KOPT-K1 (cell line): ENCODE data around the gene CMTM5.

Experiments used
- H3K27ac ChIP-seq: fragments of 200-600 bp; sonication (generic); 2 replicates; pipeline ENCODE4 v1.5.1; 2016; ENCODE audit warnings: antibody characterized with exemption, mild to moderate bottlenecking, low read depth, low read length; ENCODE audit not compliant: poor library complexity, severe bottlenecking
- H3K36me3 ChIP-seq: fragments of 200-600 bp; sonication (generic); 2 replicates; pipeline ENCODE4 v1.5.1; 2017; ENCODE audit warnings: antibody characterized with exemption, mild to moderate bottlenecking, low read length, moderate library complexity; ENCODE audit not compliant: insufficient read depth
- H3K9me3 ChIP-seq: fragments of 200-600 bp; sonication (generic); 2 replicates; pipeline ENCODE4 v1.5.1; 2017; ENCODE audit warnings: antibody characterized with exemption, low read length, mild to moderate bottlenecking; ENCODE audit not compliant: insufficient read depth, poor library complexity, severe bottlenecking

Gene CMTM5

GRCh38 chr14:23364164-23365035, 12.4 kb upstream of the CMTM5 start:
- Histone ChIP-seq H3K27ac (no peak overlapping the region), H3K36me3 (no peaks in the 10 kb centered on the region), H3K9me3 (no peaks in the 10 kb centered on the region)

- H3K27ac ChIP-seq: no peak within 1 kb of the TSS
- H3K36me3 ChIP-seq: no peaks in the 10 kb centered on the region
- H3K9me3 ChIP-seq: no peaks in the 10 kb centered on the region
Measured at GRCh38 chr14:23365036-23365731, 11.7 kb upstream of the CMTM5 start, which contains the start of gene EFS. TSS of gene EFS (minus strand) at chr14:23365172. CDS start at chr14:23365025, 147 bp downstream.

DNA sequence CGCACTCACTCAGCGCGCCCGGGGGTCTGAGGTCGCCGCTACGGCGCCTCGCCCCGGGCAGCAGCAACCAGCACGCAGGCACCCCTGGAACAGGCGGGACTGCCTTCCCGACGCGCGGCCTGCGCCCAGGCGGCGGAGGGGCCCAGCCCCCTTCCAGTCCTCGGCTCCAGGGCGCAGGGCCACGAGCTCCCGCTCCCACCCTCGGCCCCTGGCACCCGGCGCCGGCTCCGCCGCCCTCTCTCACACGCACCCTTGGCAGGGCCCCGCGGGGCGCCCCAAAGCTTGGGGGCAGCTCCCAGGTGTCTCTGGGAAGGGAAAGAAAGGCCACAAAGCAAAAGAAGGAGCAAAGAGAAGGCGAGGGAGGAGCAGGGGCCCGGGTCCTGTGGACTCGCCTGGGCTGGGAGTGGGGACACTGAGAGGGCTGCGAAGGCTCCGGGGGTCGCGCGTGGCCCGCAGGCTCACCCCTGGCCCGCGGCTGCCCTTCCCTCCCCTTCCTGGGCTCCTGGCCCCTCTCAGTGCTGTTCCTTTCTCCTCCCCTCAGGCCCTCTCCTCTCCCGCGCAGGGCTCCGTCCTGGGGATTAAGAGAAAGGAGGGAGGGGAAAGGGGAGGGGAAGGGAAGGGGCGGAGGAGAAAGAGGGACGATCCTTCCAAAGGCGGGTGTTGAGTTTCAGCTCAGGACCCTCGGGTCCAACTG, 11.0 kb upstream of the CMTM5 start:
- Histone ChIP-seq H3K36me3 (no peaks in the 10 kb centered on the region), H3K9me3 (no peaks in the 10 kb centered on the region), H3K27ac (no peak overlapping the region)

DNA sequence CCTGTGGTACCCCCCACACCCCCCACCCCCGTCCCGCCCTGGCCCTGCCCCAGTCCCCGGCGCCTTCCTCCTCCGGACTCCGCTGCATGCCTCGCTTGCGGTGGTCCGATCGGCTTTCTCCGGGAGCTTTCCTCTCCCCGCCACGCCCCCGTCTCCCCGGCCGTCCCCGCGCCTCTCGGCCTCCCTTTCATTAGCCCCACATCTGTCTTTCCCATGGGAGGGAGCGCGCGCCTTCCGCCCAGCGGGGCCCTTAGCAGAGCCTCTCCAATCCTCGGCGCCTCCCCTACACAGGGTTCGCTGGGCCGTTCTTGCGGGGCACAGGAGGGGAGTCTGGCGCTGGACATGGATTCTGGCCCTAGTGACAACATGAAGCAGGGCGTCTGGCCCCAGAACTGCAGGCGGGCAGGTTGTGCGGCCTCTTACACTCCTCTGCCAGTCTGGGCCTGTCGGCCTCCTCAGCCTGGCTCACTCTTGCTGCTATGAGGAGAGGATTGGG, 10.4 kb upstream of the CMTM5 start:
- Histone ChIP-seq H3K27ac (no peak overlapping the region), H3K36me3 (no peaks in the 10 kb centered on the region), H3K9me3 (no peaks in the 10 kb centered on the region)

DNA sequence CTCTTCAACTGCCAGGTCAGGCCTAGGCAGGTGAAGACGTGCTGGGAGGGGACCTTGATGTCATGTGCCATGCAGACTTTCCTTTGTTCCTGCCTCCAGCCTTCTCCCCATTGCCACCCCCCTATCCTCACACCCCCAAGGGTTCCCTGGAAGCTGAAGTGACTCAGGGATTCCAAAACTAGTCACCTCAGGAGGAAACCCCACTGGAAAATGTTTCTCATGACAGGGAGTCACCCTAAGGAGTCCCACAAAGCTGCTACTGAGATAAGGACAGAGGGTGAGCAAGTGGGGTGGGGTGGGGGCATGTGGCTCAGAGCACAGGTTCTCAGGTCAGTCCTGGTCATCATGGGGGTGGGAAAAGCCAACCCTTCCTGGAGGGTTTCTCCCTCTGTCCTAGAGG, 6.6 kb upstream of the CMTM5 start:
- no peaks in the 10 kb centered on the region for H3K9me3 ChIP-seq
- no peaks in the 10 kb centered on the region for H3K36me3 ChIP-seq
- no peak overlapping the region for H3K27ac ChIP-seq

GRCh38 chr14:23371865-23372264, 5.0 kb upstream of the CMTM5 start:
- H3K36me3 ChIP-seq: no peaks in the 10 kb centered on the region
- no peaks in the 10 kb centered on the region for H3K9me3 ChIP-seq
- H3K27ac ChIP-seq: no peak overlapping the region

GRCh38 chr14:23372509-23372908, 4.3 kb upstream of the CMTM5 start, which contains the start of gene IL25:
TSS of gene IL25 (plus strand) at chr14:23372809.
- no peak within 1 kb of the TSS for H3K27ac ChIP-seq
- no peaks in the 10 kb centered on the region for H3K9me3 ChIP-seq
- no peaks in the 10 kb centered on the region for H3K36me3 ChIP-seq

- Histone ChIP-seq H3K36me3 (no peaks in the 10 kb centered on the region), H3K9me3 (no peaks in the 10 kb centered on the region), H3K27ac (no peak overlapping the region)
Measured at GRCh38 chr14:23373041-23373440, 3.8 kb upstream of the CMTM5 start.

- Histone ChIP-seq H3K9me3 (no peaks in the 10 kb centered on the region), H3K36me3 (no peaks in the 10 kb centered on the region), H3K27ac (no peak overlapping the region)
Measured at GRCh38 chr14:23375527-23376251, 1.2 kb upstream of the CMTM5 start.

DNA sequence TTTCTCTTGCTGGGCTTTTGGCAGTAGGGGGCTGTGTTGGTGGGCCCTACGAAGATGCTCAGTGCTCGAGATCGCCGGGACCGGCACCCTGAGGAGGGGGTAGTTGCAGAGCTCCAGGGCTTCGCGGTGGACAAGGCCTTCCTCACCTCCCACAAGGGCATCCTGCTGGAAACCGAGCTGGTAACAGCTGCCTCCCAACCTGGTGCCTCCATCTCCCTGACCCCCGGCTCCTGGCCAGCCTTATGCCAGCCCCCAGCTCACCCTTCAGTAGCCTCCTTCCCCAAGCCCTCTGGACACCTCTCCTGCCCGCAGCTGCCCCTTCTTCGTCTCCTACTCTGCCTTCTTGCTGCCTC, 328 bp downstream of the CMTM5 start:
- Histone ChIP-seq H3K9me3 (no peaks in the 10 kb centered on the region), H3K27ac (no peak overlapping the region)

GRCh38 chr14:23377573-23378563, 1.0 kb downstream of the CMTM5 start:
- H3K27ac ChIP-seq: no peak overlapping the region
- H3K36me3 ChIP-seq: no peaks in the 10 kb centered on the region
- no peaks in the 10 kb centered on the region for H3K9me3 ChIP-seq

More for the DNA sequence above, 328 bp downstream of the CMTM5 start:
- H3K36me3 ChIP-seq: no peaks in the 10 kb centered on the region

DNA sequence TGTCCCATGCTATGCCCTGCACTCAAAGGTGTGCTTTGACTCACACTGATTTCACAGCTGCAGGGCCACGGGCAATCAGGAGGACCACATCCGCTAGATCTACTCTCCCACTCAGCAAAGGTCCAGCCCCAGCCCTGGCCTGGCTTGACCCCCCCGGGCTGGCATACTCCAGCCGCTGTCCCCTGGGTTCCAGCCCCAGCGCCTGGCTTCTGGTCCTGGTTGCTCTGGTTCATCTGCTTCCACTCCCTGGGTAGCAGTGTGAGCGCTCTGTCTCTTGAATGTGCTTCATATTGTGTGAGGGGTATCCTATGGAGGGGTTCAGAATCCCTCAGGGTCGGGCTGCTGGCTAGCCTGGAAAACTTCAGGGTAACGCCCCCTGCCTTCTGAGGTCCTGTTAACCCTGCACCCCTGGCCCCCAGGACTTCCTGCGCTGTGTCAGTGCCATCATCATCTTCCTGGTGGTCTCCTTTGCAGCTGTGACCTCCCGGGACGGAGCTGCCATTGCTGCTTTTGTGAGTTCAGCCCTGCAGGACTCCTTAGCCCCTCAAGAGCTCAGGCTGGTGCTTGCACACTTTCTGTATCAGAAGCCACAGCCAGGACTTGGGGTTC, 1.9 kb downstream of the CMTM5 start:
- Histone ChIP-seq H3K9me3 (no peaks in the 10 kb centered on the region), H3K36me3 (no peaks in the 10 kb centered on the region), H3K27ac (no peak overlapping the region)

DNA sequence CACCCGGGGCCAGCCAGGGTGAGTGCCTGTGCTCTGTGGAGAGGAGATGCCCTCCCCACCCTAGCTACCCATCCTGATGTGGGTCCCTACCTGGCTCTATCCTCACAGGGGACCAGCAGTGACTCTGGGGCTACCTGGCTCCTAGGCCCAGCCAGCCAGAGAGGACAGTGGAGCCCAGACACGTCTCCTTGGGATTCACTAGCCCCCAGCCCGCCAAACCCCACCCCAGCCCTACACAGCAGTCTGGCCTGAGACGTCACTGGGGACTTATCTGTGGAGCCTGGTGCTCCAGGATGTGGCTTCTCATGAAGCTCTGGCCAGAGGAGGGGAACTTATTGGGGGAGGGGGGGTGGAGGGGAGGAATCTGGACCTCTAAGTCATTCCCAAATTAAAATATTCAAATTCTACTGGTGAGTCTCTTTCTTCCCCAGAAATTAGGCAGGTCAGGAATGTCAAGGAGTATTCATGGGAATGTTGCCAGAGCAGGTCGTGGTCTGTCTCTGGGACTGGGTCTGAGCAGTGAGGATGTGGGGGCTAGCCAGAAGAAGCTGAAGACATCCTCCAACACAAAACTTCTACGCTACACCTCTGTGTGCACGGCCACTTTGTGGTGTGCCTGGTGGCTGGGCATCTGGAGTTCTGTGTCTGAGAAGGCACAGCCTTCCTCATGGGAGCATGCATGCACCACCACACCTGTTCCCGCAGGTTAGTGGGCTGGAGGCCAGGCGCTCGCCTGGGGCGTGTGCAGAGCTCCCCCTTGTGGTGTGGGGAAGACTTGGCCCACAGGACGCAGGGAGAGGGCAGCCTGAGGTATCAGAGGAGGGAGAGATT, 2.7 kb downstream of the CMTM5 start:
- Histone ChIP-seq H3K36me3 (no peaks in the 10 kb centered on the region), H3K9me3 (no peaks in the 10 kb centered on the region), H3K27ac (no peak overlapping the region)
